Subcutaneous adipose tissue (tissue), 4 donors: ENCODE measurements around the gene CPNE9. TPM values are rescaled to one million over a fixed set of nuclear protein-coding genes. Genes with fewer than 3 reads are reported as not detected.

Source experiments
- total RNA-seq, 4 donors: library from RNA; depleted of rRNA; stranded (reverse); fragments of >200 nt; gene quantifications; one replicate each; pipeline ENCODE4 v1.1.0, GENCODE V29; 2016
- TF ChIP-seq, protein P1 (sequence below): fragments of 450-650 bp; IDR thresholded peaks from one replicate; pipeline ENCODE4 v1.5.1; 2016; ENCODE audit warnings: low read depth, mild to moderate bottlenecking, control low read depth, antibody characterized with exemption, moderate library complexity

Gene CPNE9
- total RNA-seq, 4 donors from 2014 or later = 2.0 TPM; not detected in 3

GRCh38 chr3:9695746-9696145 is 7.9 kb upstream of the CPNE9 start:
- TF ChIP-seq, protein P1, sequence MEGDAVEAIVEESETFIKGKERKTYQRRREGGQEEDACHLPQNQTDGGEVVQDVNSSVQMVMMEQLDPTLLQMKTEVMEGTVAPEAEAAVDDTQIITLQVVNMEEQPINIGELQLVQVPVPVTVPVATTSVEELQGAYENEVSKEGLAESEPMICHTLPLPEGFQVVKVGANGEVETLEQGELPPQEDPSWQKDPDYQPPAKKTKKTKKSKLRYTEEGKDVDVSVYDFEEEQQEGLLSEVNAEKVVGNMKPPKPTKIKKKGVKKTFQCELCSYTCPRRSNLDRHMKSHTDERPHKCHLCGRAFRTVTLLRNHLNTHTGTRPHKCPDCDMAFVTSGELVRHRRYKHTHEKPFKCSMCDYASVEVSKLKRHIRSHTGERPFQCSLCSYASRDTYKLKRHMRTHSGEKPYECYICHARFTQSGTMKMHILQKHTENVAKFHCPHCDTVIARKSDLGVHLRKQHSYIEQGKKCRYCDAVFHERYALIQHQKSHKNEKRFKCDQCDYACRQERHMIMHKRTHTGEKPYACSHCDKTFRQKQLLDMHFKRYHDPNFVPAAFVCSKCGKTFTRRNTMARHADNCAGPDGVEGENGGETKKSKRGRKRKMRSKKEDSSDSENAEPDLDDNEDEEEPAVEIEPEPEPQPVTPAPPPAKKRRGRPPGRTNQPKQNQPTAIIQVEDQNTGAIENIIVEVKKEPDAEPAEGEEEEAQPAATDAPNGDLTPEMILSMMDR = no peak

DNA sequence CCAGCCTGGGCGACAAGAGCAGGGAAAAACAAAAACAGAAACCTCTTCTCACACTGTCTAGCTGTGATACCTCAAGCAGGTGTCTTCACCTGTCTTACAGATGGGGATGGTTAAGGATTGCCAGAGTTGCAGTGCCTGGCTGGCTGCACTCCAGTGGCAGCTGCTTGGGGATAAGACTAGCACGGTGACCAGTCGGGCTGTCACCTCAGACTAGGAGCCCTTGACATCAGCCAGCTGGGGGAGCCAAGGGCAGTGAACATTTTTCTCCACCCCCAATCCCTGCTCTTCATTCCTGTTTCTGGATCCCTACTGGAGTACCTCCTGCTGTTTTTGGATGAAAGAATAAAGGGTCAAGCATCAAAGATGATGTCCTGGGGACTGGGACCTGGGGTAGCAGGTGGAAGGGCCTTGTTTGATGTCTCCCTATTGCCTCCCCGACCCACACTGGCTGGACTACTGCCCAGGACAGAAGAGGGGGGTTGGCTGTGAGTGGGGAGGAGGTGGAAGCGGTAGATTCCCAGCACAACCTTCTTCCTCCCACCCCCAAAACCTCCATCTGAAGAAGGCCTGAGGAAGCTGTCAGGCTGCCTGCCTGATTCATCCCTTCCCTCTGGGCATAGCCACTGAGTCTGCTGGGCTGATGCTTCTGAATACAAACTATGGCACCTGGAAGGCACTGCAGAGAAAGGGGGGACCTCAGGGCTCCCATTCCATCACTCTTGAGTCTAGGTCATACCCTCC is 7.0 kb upstream of the CPNE9 start:
- TF ChIP-seq, protein P1 = no peak

DNA sequence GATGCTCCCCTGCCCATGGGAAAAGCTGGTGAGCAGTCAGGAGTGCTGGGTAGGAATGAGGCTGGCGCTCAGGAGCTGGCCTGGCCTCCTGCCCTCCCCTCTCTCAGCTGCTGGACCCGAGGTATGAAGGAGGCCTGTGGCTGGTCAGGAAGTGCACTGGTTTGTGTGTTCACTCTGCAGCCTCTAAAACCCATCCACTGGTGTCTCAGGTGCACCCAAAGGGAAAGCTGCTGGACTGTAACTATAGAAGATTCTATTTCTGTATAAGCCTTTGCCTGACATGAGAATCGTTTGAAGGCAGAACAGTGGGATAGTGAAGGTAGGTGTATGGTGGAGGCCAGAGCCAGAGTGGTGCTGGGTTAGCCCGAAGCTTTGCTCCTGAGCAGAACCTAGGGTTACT is 5.7 kb upstream of the CPNE9 start:
- TF ChIP-seq, protein P1 = no peak

- TF ChIP-seq, protein P1 = no peak
These were observed 5.3 kb upstream of the CPNE9 start for GRCh38 chr3:9698293-9698692.

DNA sequence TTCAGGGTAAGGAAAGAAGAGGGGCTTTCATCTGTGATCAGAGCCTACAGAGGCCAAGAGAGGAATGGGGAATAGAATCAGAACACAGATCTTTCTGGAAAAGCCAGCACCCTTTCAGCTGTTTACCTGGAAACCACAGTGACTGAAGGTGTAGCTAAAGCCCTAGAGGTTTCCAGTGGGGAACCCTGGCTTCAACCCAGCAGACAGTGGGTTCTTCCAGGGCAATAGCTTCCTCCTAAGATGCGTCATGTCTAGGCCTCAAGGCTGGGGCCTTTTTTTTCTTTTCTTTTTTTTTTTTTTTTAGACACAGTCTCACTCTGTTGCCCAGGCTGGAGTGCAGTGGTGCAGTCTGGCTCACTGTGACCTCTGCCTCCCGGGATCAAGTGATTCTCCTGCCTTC is 3.1 kb upstream of the CPNE9 start:
- TF ChIP-seq, protein P1 = no peak

DNA sequence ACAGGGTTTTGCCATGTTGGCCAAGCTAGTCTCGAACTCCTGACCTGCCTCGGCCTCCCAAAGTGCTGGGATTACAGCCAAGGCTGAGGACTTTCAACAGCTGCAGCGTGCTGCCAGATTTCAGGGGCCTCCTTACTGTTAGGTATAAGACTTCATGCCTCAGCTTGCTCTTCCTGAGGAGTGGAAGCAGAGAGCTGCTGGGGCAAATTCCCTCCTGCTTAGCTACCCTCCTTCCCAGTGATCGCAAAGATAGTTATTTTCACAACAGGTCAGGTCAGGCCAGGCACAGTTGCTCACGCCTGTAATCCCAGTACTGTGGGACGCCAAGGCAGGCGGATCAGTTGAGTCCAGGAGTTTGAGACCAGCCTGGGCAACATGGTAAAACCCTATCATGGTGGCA is 2.6 kb upstream of the CPNE9 start:
- TF ChIP-seq, protein P1 = no peak

DNA sequence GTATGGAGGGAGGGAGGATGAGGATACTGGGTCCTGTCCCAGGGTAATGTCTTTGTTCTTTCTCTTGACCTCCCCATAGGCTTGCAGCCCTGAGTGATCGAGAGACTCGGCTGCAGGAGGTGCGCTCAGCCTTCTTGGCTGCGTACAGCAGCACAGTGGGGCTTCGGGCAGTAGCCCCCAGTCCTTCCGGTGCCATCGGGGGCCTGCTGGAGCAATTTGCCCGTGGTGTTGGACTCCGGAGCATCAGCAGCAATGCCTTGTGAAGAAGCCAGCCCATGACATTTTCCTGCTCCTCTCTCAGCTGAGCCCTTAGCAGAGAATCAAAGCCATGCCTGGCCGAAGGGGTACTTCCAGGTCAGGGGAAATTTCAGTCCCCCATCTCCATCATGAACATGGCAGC is 1.9 kb upstream of the CPNE9 start:
- TF ChIP-seq, protein P1 = no peak
